ENCODE data around the gene SPINK7.

Gene SPINK7

DNA sequence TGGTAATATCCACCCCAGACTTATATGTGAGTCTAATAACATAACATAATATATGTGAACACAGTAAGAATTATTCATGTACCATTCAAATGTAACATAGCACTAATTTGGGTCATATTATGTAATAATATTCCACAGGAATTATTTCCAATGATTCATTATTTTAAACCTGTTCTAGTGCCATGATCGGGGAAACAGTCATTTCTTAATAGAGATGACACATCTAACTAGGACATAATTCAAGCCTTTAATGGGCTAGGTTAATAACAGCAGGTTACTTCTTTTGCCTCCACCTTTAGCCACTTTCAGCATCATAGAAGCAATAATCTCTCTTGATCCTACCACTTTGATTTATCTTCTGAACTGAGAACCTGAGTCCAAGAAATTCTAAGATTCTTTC is 35.5 kb downstream of the SPINK7 start:
- DNase-seq (ENCODE audit: insufficient read length, low spot score) (no peak), FAIRE-seq (no peak)
- TF ChIP-seq, protein P1, sequence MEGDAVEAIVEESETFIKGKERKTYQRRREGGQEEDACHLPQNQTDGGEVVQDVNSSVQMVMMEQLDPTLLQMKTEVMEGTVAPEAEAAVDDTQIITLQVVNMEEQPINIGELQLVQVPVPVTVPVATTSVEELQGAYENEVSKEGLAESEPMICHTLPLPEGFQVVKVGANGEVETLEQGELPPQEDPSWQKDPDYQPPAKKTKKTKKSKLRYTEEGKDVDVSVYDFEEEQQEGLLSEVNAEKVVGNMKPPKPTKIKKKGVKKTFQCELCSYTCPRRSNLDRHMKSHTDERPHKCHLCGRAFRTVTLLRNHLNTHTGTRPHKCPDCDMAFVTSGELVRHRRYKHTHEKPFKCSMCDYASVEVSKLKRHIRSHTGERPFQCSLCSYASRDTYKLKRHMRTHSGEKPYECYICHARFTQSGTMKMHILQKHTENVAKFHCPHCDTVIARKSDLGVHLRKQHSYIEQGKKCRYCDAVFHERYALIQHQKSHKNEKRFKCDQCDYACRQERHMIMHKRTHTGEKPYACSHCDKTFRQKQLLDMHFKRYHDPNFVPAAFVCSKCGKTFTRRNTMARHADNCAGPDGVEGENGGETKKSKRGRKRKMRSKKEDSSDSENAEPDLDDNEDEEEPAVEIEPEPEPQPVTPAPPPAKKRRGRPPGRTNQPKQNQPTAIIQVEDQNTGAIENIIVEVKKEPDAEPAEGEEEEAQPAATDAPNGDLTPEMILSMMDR (IDR thresholded peaks at IDR 0.05; ENCODE audit: insufficient read depth, missing control alignments): no peak

DNA sequence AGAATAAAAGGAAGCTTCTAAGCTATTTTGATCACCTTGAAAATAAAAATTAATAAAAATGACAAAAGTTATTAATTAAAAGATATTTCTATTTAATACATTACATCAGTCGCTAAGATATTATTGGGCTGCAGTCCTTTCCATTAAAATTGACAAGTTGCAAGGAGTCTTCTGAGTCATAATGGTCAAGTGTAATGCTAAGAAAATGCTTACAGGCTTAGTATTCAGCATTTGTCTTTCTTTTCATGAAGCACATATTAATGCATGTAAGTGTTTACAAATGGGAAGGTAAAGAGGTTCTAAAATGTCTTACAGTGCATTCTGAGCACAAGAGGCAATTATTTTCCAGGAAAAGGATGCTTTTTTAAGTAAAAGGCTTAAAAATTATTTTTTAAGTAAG is 40.5 kb downstream of the SPINK7 start:
- FAIRE-seq (no peak), DNase-seq (ENCODE audit: insufficient read length, low spot score) (no peak)
- TF ChIP-seq, protein P1 (IDR thresholded peaks at IDR 0.05; ENCODE audit: insufficient read depth, missing control alignments): no peak

DNA sequence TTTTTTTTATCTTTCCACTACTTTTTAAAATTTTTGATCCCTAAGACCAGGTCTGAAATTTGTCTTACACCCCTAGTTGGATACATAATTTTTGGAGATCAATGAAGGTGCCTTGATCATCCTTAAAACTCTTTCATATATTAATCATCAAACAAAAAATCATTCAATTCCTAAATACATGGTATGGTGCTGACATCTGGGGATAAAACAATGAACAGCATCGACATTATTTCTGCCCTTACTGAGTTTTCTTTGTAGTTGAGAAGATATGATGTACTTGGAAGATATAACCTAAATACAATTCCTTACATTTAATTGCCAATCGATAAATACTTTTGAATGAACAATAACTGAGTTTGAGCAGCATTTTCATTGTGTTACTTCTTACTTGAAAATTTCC is 41.4 kb downstream of the SPINK7 start:
- DNase-seq (ENCODE audit: insufficient read length, low spot score) (no peak), FAIRE-seq (no peak)
- TF ChIP-seq, protein P1 (IDR thresholded peaks at IDR 0.05; ENCODE audit: insufficient read depth, missing control alignments): no peak

DNA sequence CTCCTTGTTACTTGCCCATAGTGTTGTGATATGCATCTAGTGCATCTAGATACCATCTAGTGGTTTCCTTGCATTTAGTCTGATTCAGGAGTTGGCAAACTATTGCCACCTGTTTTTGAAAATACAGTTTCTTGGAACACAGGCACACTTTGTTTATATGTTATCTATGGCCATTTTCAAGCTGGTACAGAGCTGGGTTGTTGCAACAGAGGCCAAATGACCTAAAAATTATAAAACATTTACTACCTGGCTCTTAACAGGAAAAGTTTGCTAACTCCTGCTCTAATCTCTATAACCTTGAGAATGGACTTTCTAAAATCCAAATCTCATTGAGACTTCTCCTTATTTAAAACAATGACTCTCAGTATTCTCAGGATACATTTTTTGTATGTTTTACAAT is 52.1 kb downstream of the SPINK7 start:
- TF ChIP-seq, protein P1 (IDR thresholded peaks at IDR 0.05; ENCODE audit: insufficient read depth, missing control alignments): no peak
- no peak for DNase-seq (ENCODE audit: insufficient read length, low spot score)
- FAIRE-seq: no peak

All from D721Med (cell line).